Peyer's patch (tissue), 4 donors: ENCODE measurements around the gene PAM. TPM values are rescaled to one million over a fixed set of nuclear protein-coding genes. Genes with fewer than 3 reads are reported as not detected.

Experiments used
- DNase-seq, 3 donors: peaks; one replicate each; pipeline ENCODE4 v3.0.0-alpha.2; 2017 to 2019
- H3K27ac ChIP-seq, 4 donors: fragments of 200-600 bp; sonication (generic); one replicate each; pipeline ENCODE4 v1.5.1; 2016 to 2019
- H3K27me3 ChIP-seq, 2 donors: fragments of 200-600 bp; sonication (generic); one replicate each; pipeline ENCODE4 v1.5.1; 2019
- H3K36me3 ChIP-seq, 3 donors: fragments of 200-600 bp; sonication (generic); one replicate each; pipeline ENCODE4 v1.5.1; 2016 to 2019
- H3K4me1 ChIP-seq, 4 donors: fragments of 200-600 bp; sonication (generic); one replicate each; pipeline ENCODE4 v1.5.1; 2016 to 2019
- H3K4me3 ChIP-seq, 4 donors: fragments of 200-600 bp; sonication (generic); 1 replicate in 3 of 4; 2 replicates in 1 of 4; pipeline ENCODE4 v1.5.1; 2016 to 2019; ENCODE audit warnings: mild to moderate bottlenecking in 1 of 4
- H3K9me3 ChIP-seq, 4 donors: fragments of 200-600 bp; sonication (generic); one replicate each; pipeline ENCODE4 v1.5.1; 2016 to 2019; ENCODE audit warnings: mild to moderate bottlenecking in 1 of 4
- CTCF ChIP-seq, 6 experiments: fragments of 450-650 bp in 4 of 6; fragments of 200-600 bp in 2 of 6; sonication (generic) in 1 of 6; IDR thresholded peaks; one replicate each; pipeline ENCODE4 v1.5.1; 2017 to 2019; ENCODE audit warnings: antibody characterized with exemption in 6 of 6, mild to moderate bottlenecking in 3 of 6, moderate library complexity in 1 of 6
- POLR2A ChIP-seq, 2 donors: fragments of 450-650 bp; IDR thresholded peaks; one replicate each; pipeline ENCODE4 v1.5.1; 2017; ENCODE audit warnings: antibody characterized with exemption in 2 of 2, mild to moderate bottlenecking in 2 of 2, moderate library complexity in 2 of 2
- total RNA-seq, 4 donors: library from RNA; depleted of rRNA; stranded (reverse); fragments of >200 nt; gene quantifications; one replicate each; pipeline ENCODE4 v1.1.0, GENCODE V29; 2016

Gene PAM
- total RNA-seq, 4 donors from 2014 or later = 58.6 to 130 (median 109) TPM

- no peak for DNase-seq
- TF ChIP-seq POLR2A (IDR thresholded peaks at IDR 0.05) (no peak), CTCF (IDR thresholded peaks at IDR 0.05) (no peak)
- Histone ChIP-seq H3K9me3 (no peaks in the 10 kb centered on the region), H3K27ac (no peak overlapping the region), H3K4me1 (no peaks in the 10 kb centered on the region), H3K4me3 (no peak overlapping the region), H3K27me3 (no peaks in the 10 kb centered on the region), H3K36me3 (no peaks in the 10 kb centered on the region)
Observed at GRCh38 chr5:102889033-102889432, 133.9 kb downstream of the PAM start.

GRCh38 chr5:102890133-102890532 lies 135.0 kb downstream of the PAM start:
- TF ChIP-seq CTCF (IDR thresholded peaks at IDR 0.05) (no peak), POLR2A (IDR thresholded peaks at IDR 0.05) (no peak)
- Histone ChIP-seq H3K4me3 (no peak overlapping the region), H3K36me3 (no peaks in the 10 kb centered on the region), H3K4me1 (no peaks in the 10 kb centered on the region), H3K27me3 (no peaks in the 10 kb centered on the region), H3K9me3 (no peaks in the 10 kb centered on the region), H3K27ac (no peak overlapping the region)
- no peak for DNase-seq

GRCh38 chr5:102891175-102891574 lies 136.1 kb downstream of the PAM start:
- DNase-seq = no peak
- no peaks in the 10 kb centered on the region for H3K36me3 ChIP-seq
- no peaks in the 10 kb centered on the region for H3K27me3 ChIP-seq
- H3K4me3 ChIP-seq = no peak overlapping the region
- no peaks in the 10 kb centered on the region for H3K9me3 ChIP-seq
- no peak for TF ChIP-seq POLR2A (IDR thresholded peaks at IDR 0.05)
- no peak overlapping the region for H3K27ac ChIP-seq
- H3K4me1 ChIP-seq = no peaks in the 10 kb centered on the region

GRCh38 chr5:102893942-102894341 lies 138.8 kb downstream of the PAM start:
- Histone ChIP-seq H3K4me3 (no peak overlapping the region), H3K36me3 (no peaks in the 10 kb centered on the region), H3K4me1 (no peaks in the 10 kb centered on the region), H3K27me3 (no peaks in the 10 kb centered on the region), H3K9me3 (no peaks in the 10 kb centered on the region), H3K27ac (no peak overlapping the region)
- DNase-seq = no peak
- TF ChIP-seq POLR2A (IDR thresholded peaks at IDR 0.05) (no peak), CTCF (IDR thresholded peaks at IDR 0.05) (no peak)

- H3K4me1 ChIP-seq = no peaks in the 10 kb centered on the region
- H3K36me3 ChIP-seq = no peaks in the 10 kb centered on the region
- no peak for DNase-seq
- no peaks in the 10 kb centered on the region for H3K27me3 ChIP-seq
- H3K27ac ChIP-seq = no peak overlapping the region
- H3K9me3 ChIP-seq = no peaks in the 10 kb centered on the region
- TF ChIP-seq CTCF (IDR thresholded peaks at IDR 0.05) (no peak), POLR2A (IDR thresholded peaks at IDR 0.05) (no peak)
- H3K4me3 ChIP-seq = no peak overlapping the region
Observed at GRCh38 chr5:102895234-102895633, 140.1 kb downstream of the PAM start.

- DNase-seq = no peak
- H3K27ac ChIP-seq = no peak overlapping the region
- H3K4me3 ChIP-seq = no peak overlapping the region
- no peaks in the 10 kb centered on the region for H3K4me1 ChIP-seq
- H3K36me3 ChIP-seq = no peaks in the 10 kb centered on the region
- H3K27me3 ChIP-seq = no peaks in the 10 kb centered on the region
- TF ChIP-seq CTCF (IDR thresholded peaks at IDR 0.05) = no peak
- TF ChIP-seq POLR2A (IDR thresholded peaks at IDR 0.05) = no peak
- no peaks in the 10 kb centered on the region for H3K9me3 ChIP-seq
Observed at GRCh38 chr5:102895976-102896375, 140.9 kb downstream of the PAM start.
